IMR-90 (cell line): ENCODE data around the gene TLDC2. TPM values are rescaled to one million over a fixed set of nuclear protein-coding genes. Genes with fewer than 3 reads are reported as not detected.

ENCODE experiments used
- ELK1 ChIP-seq: fragments of 150-350 bp; IDR thresholded peaks from 2 replicates; pipeline ENCODE4 v1.6.1; 2016; ENCODE audit warnings: low read depth, mild to moderate bottlenecking, low read length, moderate library complexity, borderline replicate concordance
- MAFK ChIP-seq: IDR thresholded peaks from 2 replicates; pipeline ENCODE4 v1.6.1; 2012; ENCODE audit warnings: low read depth, low read length, improper control_type of control experiment
- MXI1 ChIP-seq: IDR thresholded peaks from 2 replicates; pipeline ENCODE4 v1.6.1; 2012; ENCODE audit warnings: low read depth, mild to moderate bottlenecking, low read length, moderate library complexity, borderline replicate concordance
- polyA plus RNA-seq, 3 experiments: library from polyadenylated mRNA; depleted of rRNA; stranded (reverse); fragments of >200 nt; gene quantifications; 2 replicates each; pipeline ENCODE4 v1.2.3, GENCODE V29; 2012; ENCODE audit warnings: low replicate concordance in 1 of 3
- total RNA-seq: library from RNA; depleted of rRNA; stranded (reverse); fragments of >200 nt; gene quantifications from 2 replicates; pipeline ENCODE4 v1.2.3, GENCODE V29; 2012
- TF ChIP-seq, protein P1 (sequence below): fragments of 150-350 bp; IDR thresholded peaks from 2 replicates; pipeline ENCODE4 v1.6.1; 2017; ENCODE audit warnings: mild to moderate bottlenecking, antibody characterized with exemption, low read length, low read depth

TLDC2 gene
- total and polyA plus RNA-seq, 2 of the 4 experiments (the other 2 are of a cell fraction) = 0.18 to 0.19 TPM

- no peak for TF ChIP-seq MAFK
- TF ChIP-seq, protein P1, sequence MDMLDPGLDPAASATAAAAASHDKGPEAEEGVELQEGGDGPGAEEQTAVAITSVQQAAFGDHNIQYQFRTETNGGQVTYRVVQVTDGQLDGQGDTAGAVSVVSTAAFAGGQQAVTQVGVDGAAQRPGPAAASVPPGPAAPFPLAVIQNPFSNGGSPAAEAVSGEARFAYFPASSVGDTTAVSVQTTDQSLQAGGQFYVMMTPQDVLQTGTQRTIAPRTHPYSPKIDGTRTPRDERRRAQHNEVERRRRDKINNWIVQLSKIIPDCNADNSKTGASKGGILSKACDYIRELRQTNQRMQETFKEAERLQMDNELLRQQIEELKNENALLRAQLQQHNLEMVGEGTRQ = no peak
- no peak for TF ChIP-seq MXI1
- TF ChIP-seq ELK1 = no peak
Observed at GRCh38 chr20:36860339-36860738, 15.6 kb upstream of the TLDC2 start (continued).
